ENCODE data around the gene VKORC1L1.
"Not testable (repeated sequence)": the region's sequence is repeated elsewhere in the genome, so short reads cannot be mapped to it uniquely, and the experiment has no call there.

VKORC1L1 gene

DNA sequence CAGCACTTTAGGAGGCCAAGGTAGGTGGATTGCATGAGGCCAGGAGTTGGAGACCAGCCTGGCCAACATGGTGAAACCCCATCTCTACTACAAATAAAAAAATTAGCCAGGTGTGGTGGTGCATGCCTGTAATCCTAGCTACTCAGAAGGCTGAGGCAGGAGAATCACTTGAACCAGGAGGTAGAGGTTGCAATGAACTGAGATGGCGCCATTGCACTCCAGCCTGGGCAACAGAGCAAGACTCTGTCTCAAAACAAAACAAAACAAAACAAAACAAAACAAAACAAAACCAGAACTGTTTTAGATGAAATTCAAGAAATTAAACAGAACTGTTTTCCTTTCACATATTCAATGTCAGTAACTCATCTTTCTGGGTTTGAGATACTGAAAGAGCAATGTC lies 115.6 kb downstream of the VKORC1L1 start:
- H3K9ac ChIP-seq (ENCODE audit: low read depth, low read length); H3K36me3 ChIP-seq (ENCODE audit: insufficient read depth, low read length); H3K4me1 ChIP-seq (ENCODE audit: insufficient read depth, low read length); H3K9me3 ChIP-seq (ENCODE audit: control insufficient read depth, insufficient read depth, low read length): not testable (repeated sequence)

DNA sequence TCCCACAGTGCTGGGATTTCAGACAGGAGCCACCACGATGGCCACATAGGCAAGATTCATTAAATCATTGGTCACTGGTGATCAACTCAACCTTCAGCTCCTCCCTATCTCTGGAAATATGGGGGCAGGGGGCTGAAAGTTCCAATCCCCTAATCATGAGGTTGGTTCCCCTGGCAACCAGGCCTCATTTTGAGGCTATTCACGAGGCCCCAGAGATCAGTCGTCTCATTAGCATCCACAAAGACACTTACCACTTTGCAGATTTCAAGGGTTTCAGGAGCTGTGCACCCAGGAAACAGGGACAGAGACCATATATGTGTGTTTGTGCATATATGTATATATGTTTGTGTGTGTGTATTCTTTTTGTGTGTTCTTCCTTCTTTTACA lies 116.8 kb downstream of the VKORC1L1 start:
- Histone ChIP-seq H3K9ac (ENCODE audit: low read depth, low read length) (no peak overlapping the region), H3K36me3 (ENCODE audit: insufficient read depth, low read length) (no peaks in the 10 kb centered on the region), H3K9me3 (ENCODE audit: control insufficient read depth, insufficient read depth, low read length) (no peaks in the 10 kb centered on the region), H3K4me1 (ENCODE audit: insufficient read depth, low read length) (no peaks in the 10 kb centered on the region)

DNA sequence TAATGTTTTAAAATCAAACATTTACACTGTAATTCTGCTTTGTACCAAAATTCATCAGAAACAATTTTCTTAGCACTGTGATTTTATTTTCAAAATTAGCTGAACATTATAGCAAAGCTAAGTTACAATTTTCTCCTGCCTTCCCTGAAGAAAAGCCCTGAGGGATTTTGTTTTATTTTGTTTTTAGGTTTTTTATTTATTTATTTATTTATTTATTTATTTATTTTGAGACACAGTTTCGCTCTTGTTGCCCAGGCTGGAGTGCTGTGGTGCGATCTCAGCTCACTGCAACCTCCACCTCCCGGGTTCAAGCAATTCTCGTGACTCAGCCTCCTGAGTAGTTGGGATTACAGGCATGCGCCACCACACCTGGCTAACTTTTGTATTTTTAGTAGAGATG lies 119.0 kb downstream of the VKORC1L1 start:
- not testable (repeated sequence) for H3K9ac ChIP-seq (ENCODE audit: low read depth, low read length); H3K4me1 ChIP-seq (ENCODE audit: insufficient read depth, low read length)

DNA sequence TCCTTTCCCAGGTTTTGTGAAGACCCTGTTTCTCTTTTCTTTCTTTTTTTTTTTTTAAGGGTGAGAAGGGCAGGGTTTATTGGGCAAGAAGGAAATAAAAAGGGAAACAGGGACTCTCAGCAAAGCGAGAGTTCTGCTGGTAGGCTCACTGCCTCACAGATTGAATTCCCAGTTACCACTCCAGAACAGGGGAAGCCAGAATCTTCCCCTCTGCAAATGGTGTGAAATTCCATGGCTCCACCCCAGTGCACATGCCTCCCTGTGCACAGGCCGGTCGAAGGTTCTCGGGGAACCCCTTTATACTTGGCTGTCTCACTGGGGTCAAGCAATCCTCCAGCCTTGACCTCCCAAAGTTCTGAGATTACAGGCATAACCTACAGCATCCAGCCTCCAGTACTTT lies 119.7 kb downstream of the VKORC1L1 start:
- H3K9me3 ChIP-seq (ENCODE audit: control insufficient read depth, insufficient read depth, low read length), result no peaks in the 10 kb centered on the region
- H3K4me1 ChIP-seq (ENCODE audit: insufficient read depth, low read length), result no peaks in the 10 kb centered on the region
- H3K36me3 ChIP-seq (ENCODE audit: insufficient read depth, low read length), result no peaks in the 10 kb centered on the region
- H3K9ac ChIP-seq (ENCODE audit: low read depth, low read length), result no peak overlapping the region

More for the DNA sequence above, 119.0 kb downstream of the VKORC1L1 start:
- not testable (repeated sequence) for H3K36me3 ChIP-seq (ENCODE audit: insufficient read depth, low read length); H3K9me3 ChIP-seq (ENCODE audit: control insufficient read depth, insufficient read depth, low read length)

DNA sequence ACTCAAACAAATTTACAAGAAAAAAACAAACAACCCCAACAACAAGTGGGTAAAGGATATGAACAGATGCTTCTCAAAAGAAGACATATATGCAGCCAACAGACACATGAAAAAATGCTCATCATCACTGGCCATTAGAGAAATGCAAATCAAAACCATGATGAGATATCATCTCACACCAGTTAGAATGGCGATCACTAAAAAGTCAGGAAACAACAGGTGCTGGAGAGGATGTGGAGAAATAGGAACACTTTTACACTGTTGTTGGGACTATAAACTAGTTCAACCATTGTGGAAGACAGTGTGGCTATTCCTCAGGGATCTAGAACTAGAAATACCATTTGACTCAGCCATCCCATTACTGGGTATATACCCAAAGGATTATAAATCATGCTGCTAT lies 122.1 kb downstream of the VKORC1L1 start:
- not testable (repeated sequence) for H3K4me1 ChIP-seq (ENCODE audit: insufficient read depth, low read length); H3K9ac ChIP-seq (ENCODE audit: low read depth, low read length); H3K36me3 ChIP-seq (ENCODE audit: insufficient read depth, low read length); H3K9me3 ChIP-seq (ENCODE audit: control insufficient read depth, insufficient read depth, low read length)

DNA sequence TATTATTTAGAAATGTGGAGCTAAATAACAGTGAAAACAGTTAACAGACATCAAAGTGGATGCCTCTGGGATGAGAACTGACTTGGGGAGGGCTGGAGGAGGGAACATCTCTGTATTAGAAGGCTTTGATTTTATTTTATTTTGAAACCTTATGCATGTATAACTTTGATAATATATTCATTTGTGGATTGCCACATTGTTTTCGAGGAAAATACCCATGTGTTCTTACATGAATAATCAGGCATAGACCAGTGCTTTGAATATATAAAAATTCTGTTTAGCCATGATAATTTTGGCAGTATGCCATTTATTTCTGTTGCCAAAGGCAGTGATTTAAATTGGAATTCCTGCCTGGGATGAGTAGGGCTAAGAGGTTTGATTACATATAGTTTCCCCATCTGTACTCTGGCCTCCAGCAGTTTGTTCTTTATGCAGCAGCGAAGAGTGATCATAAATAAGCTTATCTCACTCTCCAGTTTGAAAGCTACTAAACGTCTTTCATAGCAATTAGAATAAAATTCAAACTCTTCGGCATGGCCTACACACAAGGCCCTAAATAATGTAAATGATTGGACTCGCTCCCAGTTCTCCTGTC lies 128.0 kb downstream of the VKORC1L1 start:
- H3K4me1 ChIP-seq (ENCODE audit: insufficient read depth, low read length); H3K36me3 ChIP-seq (ENCODE audit: insufficient read depth, low read length); H3K9ac ChIP-seq (ENCODE audit: low read depth, low read length); H3K9me3 ChIP-seq (ENCODE audit: control insufficient read depth, insufficient read depth, low read length): not testable (repeated sequence)

DNA sequence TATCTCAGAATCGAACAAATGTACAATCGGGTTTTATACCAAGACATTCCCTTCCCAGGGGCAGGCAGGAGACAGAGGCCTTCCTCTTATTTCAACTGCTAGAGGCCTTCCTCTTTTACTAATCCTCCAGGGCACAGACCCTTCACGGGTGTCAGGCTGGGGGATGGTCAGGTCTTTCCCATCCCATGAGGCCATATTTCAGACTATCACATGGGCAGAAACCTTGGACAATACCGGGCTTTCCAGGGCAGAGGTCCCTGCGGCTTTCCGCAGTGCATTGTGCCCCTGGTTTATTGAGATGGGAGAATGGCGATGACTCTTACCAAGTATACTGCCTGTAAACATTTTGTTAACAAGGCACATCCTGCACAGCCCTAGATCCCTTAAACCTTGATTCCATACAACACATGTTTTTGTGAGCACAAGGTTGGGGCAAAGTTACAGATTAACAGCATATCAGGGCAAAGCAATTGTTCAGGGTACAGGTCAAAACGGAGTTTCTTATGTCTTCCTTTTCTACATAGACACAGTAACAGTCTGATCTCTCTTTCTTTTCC lies 132.3 kb downstream of the VKORC1L1 start:
- not testable (repeated sequence) for H3K9ac ChIP-seq (ENCODE audit: low read depth, low read length); H3K9me3 ChIP-seq (ENCODE audit: control insufficient read depth, insufficient read depth, low read length); H3K4me1 ChIP-seq (ENCODE audit: insufficient read depth, low read length); H3K36me3 ChIP-seq (ENCODE audit: insufficient read depth, low read length)

DNA sequence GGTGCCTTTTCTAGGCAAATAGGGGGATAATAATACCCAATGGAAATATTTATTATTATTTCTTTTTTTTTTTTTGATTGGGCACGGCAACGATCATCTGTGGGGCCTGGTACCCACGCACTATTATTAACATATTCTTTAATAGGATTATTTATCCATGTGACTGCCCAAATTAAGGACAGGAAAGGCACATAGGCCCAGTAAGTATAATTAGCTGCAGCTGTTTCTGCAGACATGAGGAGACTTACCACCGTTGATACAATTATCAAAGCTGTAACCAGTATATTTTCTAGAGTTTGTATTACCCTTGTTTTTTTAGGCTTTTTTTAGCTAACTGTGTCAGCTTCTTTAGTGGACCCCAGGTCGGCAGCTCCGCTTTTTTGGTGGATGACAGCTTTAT lies 134.4 kb downstream of the VKORC1L1 start:
- Histone ChIP-seq H3K4me1 (ENCODE audit: insufficient read depth, low read length) (no peaks in the 10 kb centered on the region), H3K9me3 (ENCODE audit: control insufficient read depth, insufficient read depth, low read length) (no peaks in the 10 kb centered on the region), H3K36me3 (ENCODE audit: insufficient read depth, low read length) (no peaks in the 10 kb centered on the region), H3K9ac (ENCODE audit: low read depth, low read length) (no peak overlapping the region)
